Endodermal cell (in vitro differentiated cells): ENCODE measurements around the gene MAPK8IP2. TPM values are rescaled to one million over a fixed set of nuclear protein-coding genes. Genes with fewer than 3 reads are reported as not detected.

ENCODE experiments used
- DNase-seq: peaks from one replicate; pipeline ENCODE4 v3.0.0-alpha.2; 2017
- H3K27ac ChIP-seq: 2 replicates; pipeline ENCODE4 v1.5.1; 2013; ENCODE audit warnings: mild to moderate bottlenecking, low read depth, low read length, moderate library complexity
- H3K27me3 ChIP-seq: 2 replicates; pipeline ENCODE4 v1.6.1; 2013; ENCODE audit warnings: mild to moderate bottlenecking, low read length, moderate library complexity; ENCODE audit not compliant: insufficient read depth, control insufficient read depth, poor library complexity, severe bottlenecking
- H3K36me3 ChIP-seq: 2 replicates; pipeline ENCODE4 v1.7.0; 2013; ENCODE audit warnings: mild to moderate bottlenecking, low read length, moderate library complexity; ENCODE audit not compliant: control insufficient read depth, insufficient read depth
- H3K4me1 ChIP-seq: one replicate; pipeline ENCODE4 v1.7.0; 2013; ENCODE audit warnings: low read length; ENCODE audit not compliant: control insufficient read depth, insufficient read depth
- H3K4me3 ChIP-seq: 2 replicates; pipeline ENCODE4 v1.5.1; 2013; ENCODE audit warnings: mild to moderate bottlenecking, low read length, moderate library complexity
- H3K9ac ChIP-seq: 2 replicates; pipeline ENCODE4 v1.6.1; 2013; ENCODE audit warnings: mild to moderate bottlenecking, low read length, moderate library complexity; ENCODE audit not compliant: poor library complexity, severe bottlenecking; ENCODE audit errors: extremely low read depth
- H3K9me3 ChIP-seq: 2 replicates; pipeline ENCODE4 v1.6.1; 2013; ENCODE audit warnings: mild to moderate bottlenecking, low read length, moderate library complexity; ENCODE audit not compliant: control insufficient read depth
- H3K27ac Mint-ChIP-seq: 2 replicates; pipeline ENCODE4 v1.8.0; 2020; ENCODE audit warnings: mixed read lengths
- H3K27me3 Mint-ChIP-seq: 2 replicates; pipeline ENCODE4 v1.8.0; 2021; ENCODE audit warnings: mild to moderate bottlenecking, mixed read lengths; ENCODE audit not compliant: insufficient read depth
- H3K36me3 Mint-ChIP-seq: 2 replicates; pipeline ENCODE4 v1.8.0; 2020; ENCODE audit warnings: low read depth, mixed read lengths
- H3K4me1 Mint-ChIP-seq: 2 replicates; pipeline ENCODE4 v1.8.0; 2020; ENCODE audit warnings: mixed read lengths
- H3K4me3 Mint-ChIP-seq: 2 replicates; pipeline ENCODE4 v1.8.0; 2020; ENCODE audit warnings: mild to moderate bottlenecking, moderate library complexity, mixed read lengths
- H3K9me3 Mint-ChIP-seq: 2 replicates; pipeline ENCODE4 v1.8.0; 2020; ENCODE audit warnings: mild to moderate bottlenecking, mixed read lengths
- CTCF ChIP-seq: fragments of 200-600 bp; sonication (generic); conservative IDR thresholded peaks from 2 replicates; pipeline ENCODE4 v1.5.0; 2021; ENCODE audit warnings: antibody characterized with exemption, mild to moderate bottlenecking
- WGBS, 2 experiments: methylation state at CpG; one replicate each; pipeline versions ENCODE4 v1.1.5 to v1.1.7; 2013; ENCODE audit warnings: missing lambda C conversion rate in 2 of 2, mixed read lengths in 1 of 2; ENCODE audit not compliant: insufficient coverage in 1 of 2, insufficient read length in 1 of 2; 5-methylcytosine and 5-hydroxymethylcytosine counted together
- total RNA-seq, 2 donors: library from RNA; stranded (reverse); fragmentation: NEBNext Ultra II Directional in 1 of 2; extraction: Animal tissue kit (Norgen Biotek cat#: 25700) in 1 of 2; gene quantifications; 2 replicates in 1 of 2; 3 replicates in 1 of 2; pipeline ENCODE4 v1.2.1, GENCODE V29; 2021

MAPK8IP2 gene
- total RNA-seq, 2 donors from 2014 or later: 1.2 to 1.4 TPM

- peaks cover 14% of the 10 kb centered on the region for H3K27me3 ChIP-seq
- Mint-ChIP-seq H3K27me3 (peaks cover 26% of the 10 kb centered on the region), H3K4me3 (no peak overlapping the region), H3K4me1 (peaks cover 13% of the 10 kb centered on the region), H3K27ac (no peak overlapping the region), H3K36me3 (no peaks in the 10 kb centered on the region), H3K9me3 (no peaks in the 10 kb centered on the region)
- WGBS, 2 experiments: 92 to 95% methylated on average over 14 to 27 of the region's 27 CpGs
- no peak overlapping the region for H3K9ac ChIP-seq
- H3K27ac ChIP-seq: no peak overlapping the region
- TF ChIP-seq CTCF: peak; percentile 67
- H3K4me1 ChIP-seq: peaks cover 4% of the 10 kb centered on the region
- H3K9me3 ChIP-seq: no peaks in the 10 kb centered on the region
- H3K4me3 ChIP-seq: no peak overlapping the region
- no peaks in the 10 kb centered on the region for H3K36me3 ChIP-seq
- peak; percentile 83 for DNase-seq
Measured at GRCh38 chr22:50625568-50626313, 25.1 kb downstream of the MAPK8IP2 start.

- H3K9me3 ChIP-seq: no peaks in the 10 kb centered on the region
- no peak overlapping the region for H3K9ac ChIP-seq
- Mint-ChIP-seq H3K4me1 (peaks cover 10% of the 10 kb centered on the region), H3K27ac (no peak overlapping the region), H3K4me3 (peak overlapping the region; percentile 19), H3K36me3 (no peaks in the 10 kb centered on the region), H3K9me3 (no peaks in the 10 kb centered on the region), H3K27me3 (peaks cover 20% of the 10 kb centered on the region)
- no peak for TF ChIP-seq CTCF
- H3K4me1 ChIP-seq: peaks cover 4% of the 10 kb centered on the region
- no peak for DNase-seq
- H3K27ac ChIP-seq: no peak overlapping the region
- H3K4me3 ChIP-seq: no peak overlapping the region
- 91 to 98% methylated on average over 8 to 12 of the region's 12 CpGs for WGBS, 2 experiments
- H3K27me3 ChIP-seq: peaks cover 7% of the 10 kb centered on the region
- H3K36me3 ChIP-seq: no peaks in the 10 kb centered on the region
Measured at GRCh38 chr22:50626314-50626849, 25.8 kb downstream of the MAPK8IP2 start.

GRCh38 chr22:50626850-50627641 lies 26.5 kb downstream of the MAPK8IP2 start:
- H3K4me1 Mint-ChIP-seq: peaks cover 6% of the 10 kb centered on the region
- peaks cover 16% of the 10 kb centered on the region for H3K27me3 Mint-ChIP-seq
- H3K9me3 Mint-ChIP-seq: no peaks in the 10 kb centered on the region
- H3K9me3 ChIP-seq: no peaks in the 10 kb centered on the region
- no peak overlapping the region for H3K27ac Mint-ChIP-seq
- no peak overlapping the region for H3K27ac ChIP-seq
- peak overlapping the region; percentile 82 for H3K4me3 ChIP-seq
- no peak overlapping the region for H3K9ac ChIP-seq
- H3K36me3 ChIP-seq: no peaks in the 10 kb centered on the region
- DNase-seq: peak; percentile 43
- H3K36me3 Mint-ChIP-seq: no peaks in the 10 kb centered on the region
- peak overlapping the region; percentile 73 for H3K4me3 Mint-ChIP-seq
- WGBS, 2 experiments: 73 to 86% methylated on average over 18 to 42 of the region's 42 CpGs
- peaks cover 4% of the 10 kb centered on the region for H3K4me1 ChIP-seq
- TF ChIP-seq CTCF: no peak
- H3K27me3 ChIP-seq: peaks cover under 1% of the 10 kb centered on the region
